Measurements from ENCODE around the gene CNFN. TPM values are rescaled to one million over a fixed set of nuclear protein-coding genes. Genes with fewer than 3 reads are reported as not detected.

The CNFN gene
- total RNA-seq, 4 donors from 2014 or later, result 359 to 606 (median 493) TPM

- WGBS, 2 donors, result 96% methylated on average over 16 to 17 of the region's 17 CpGs
- no peak for DNase-seq (ENCODE audit: low spot score in 2 of 2)
- no peak for TF ChIP-seq CTCF (IDR thresholded peaks at IDR 0.05)
- TF ChIP-seq POLR2A (IDR thresholded peaks at IDR 0.05), result no peak
- H3K4me3 ChIP-seq (ENCODE audit: low read depth, poor library complexity, severe bottlenecking), result no peak overlapping the region
- intact Hi-C loops (cut with DNase I; ENCODE audit: low total_unique reads), result no loop called here
Measured at GRCh38 chr19:42376177-42376555, 13.9 kb downstream of the CNFN start.

GRCh38 chr19:42375415-42376176, 14.5 kb downstream of the CNFN start:
- no peak for DNase-seq (ENCODE audit: low spot score in 2 of 2)
- TF ChIP-seq CTCF (IDR thresholded peaks at IDR 0.05), result no peak
- no peak for TF ChIP-seq POLR2A (IDR thresholded peaks at IDR 0.05)
- H3K4me3 ChIP-seq (ENCODE audit: low read depth, poor library complexity, severe bottlenecking), result no peak overlapping the region
- WGBS, 2 donors, result 89 to 90% methylated on average over 40 to 44 of the region's 54 CpGs
- intact Hi-C loops (cut with DNase I; ENCODE audit: low total_unique reads), result no loop called here

- intact Hi-C loops (cut with DNase I; ENCODE audit: low total_unique reads), result no loop called here
- no peak for DNase-seq (ENCODE audit: low spot score in 2 of 2)
- H3K4me3 ChIP-seq (ENCODE audit: low read depth, poor library complexity, severe bottlenecking), result no peak overlapping the region
- 93 to 95% methylated on average over 11 of the region's 11 CpGs for WGBS, 2 donors
- TF ChIP-seq CTCF (IDR thresholded peaks at IDR 0.05) (no peak), POLR2A (IDR thresholded peaks at IDR 0.05) (no peak)
Measured at GRCh38 chr19:42374826-42375376, 15.2 kb downstream of the CNFN start.

GRCh38 chr19:42370626-42371175, 19.4 kb downstream of the CNFN start:
- no peak for DNase-seq (ENCODE audit: low spot score in 2 of 2)
- TF ChIP-seq CTCF (IDR thresholded peaks at IDR 0.05) (no peak), POLR2A (IDR thresholded peaks at IDR 0.05) (no peak)
- WGBS, 2 donors, result 52 to 75% methylated on average over 9 to 11 of the region's 12 CpGs
- intact Hi-C loops (cut with DNase I; ENCODE audit: low total_unique reads), result no loop called here
- no peak overlapping the region for H3K4me3 ChIP-seq (ENCODE audit: low read depth, poor library complexity, severe bottlenecking)

- TF ChIP-seq CTCF (IDR thresholded peaks at IDR 0.05) (no peak), POLR2A (IDR thresholded peaks at IDR 0.05) (no peak)
- no peak for DNase-seq (ENCODE audit: low spot score in 2 of 2)
- 84 to 86% methylated on average over 8 to 9 of the region's 9 CpGs for WGBS, 2 donors
- no peak overlapping the region for H3K4me3 ChIP-seq (ENCODE audit: low read depth, poor library complexity, severe bottlenecking)
- intact Hi-C loops (cut with DNase I; ENCODE audit: low total_unique reads), result no loop called here
Measured at GRCh38 chr19:42370068-42370520, 20.0 kb downstream of the CNFN start.
